ENCODE measurements around the gene GNG10. TPM values are rescaled to one million over a fixed set of nuclear protein-coding genes. Genes with fewer than 3 reads are reported as not detected.

GNG10 gene
- total RNA-seq, 2 donors from 2014 or later, result 66.1 to 93.1 TPM

DNA sequence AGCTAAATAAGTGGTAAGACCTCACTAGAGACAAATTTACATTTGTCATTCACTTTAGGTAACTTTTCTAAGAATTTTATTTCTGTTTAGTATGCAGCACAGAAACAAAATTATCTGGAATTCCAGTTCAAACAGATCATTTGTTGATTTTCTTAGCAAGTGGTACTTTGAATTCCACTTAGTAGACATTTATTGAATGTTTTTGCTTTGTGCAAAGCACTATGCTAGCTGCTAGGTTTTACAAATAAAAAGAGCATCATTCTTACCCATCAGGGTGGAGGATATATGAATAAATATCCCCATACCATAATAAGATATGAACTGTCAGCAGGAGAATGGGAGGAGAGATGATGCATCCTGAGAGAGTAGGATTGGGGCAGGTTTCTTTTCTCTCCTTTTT, 35.4 kb downstream of the GNG10 start:
- Histone ChIP-seq H3K27ac (no peak overlapping the region), H3K27me3 (replicated peaks; ENCODE audit: insufficient read depth) (no peaks in the 10 kb centered on the region), H3K9me3 (no peaks in the 10 kb centered on the region), H3K4me1 (ENCODE audit: control insufficient read depth in 1 of 2, low read depth in 2 of 2) (no peaks in the 10 kb centered on the region), H3K4me3 (no peak overlapping the region), H3K36me3 (no peaks in the 10 kb centered on the region)
- DNase-seq (ENCODE audit: low spot score), result no peak
- TF ChIP-seq CTCF (IDR thresholded peaks at IDR 0.05), result no peak
- ATAC-seq (ENCODE audit: insufficient number of reproducible peaks, low FRiP score, low read depth), result no peak

- no peaks in the 10 kb centered on the region for H3K36me3 ChIP-seq
- no peak overlapping the region for H3K27ac ChIP-seq
- H3K9me3 ChIP-seq, result no peaks in the 10 kb centered on the region
- TF ChIP-seq CTCF (IDR thresholded peaks at IDR 0.05), result no peak
- ATAC-seq (ENCODE audit: insufficient number of reproducible peaks, low FRiP score, low read depth), result no peak
- H3K27me3 ChIP-seq (replicated peaks; ENCODE audit: insufficient read depth), result no peaks in the 10 kb centered on the region
- no peak overlapping the region for H3K4me3 ChIP-seq
- H3K4me1 ChIP-seq (ENCODE audit: control insufficient read depth in 1 of 2, low read depth in 2 of 2), result no peaks in the 10 kb centered on the region
- DNase-seq (ENCODE audit: low spot score), result no peak
Observed at GRCh38 chr9:111700776-111701175, 39.4 kb downstream of the GNG10 start.

GRCh38 chr9:111704503-111704902, 43.1 kb downstream of the GNG10 start:
- no peak for ATAC-seq (ENCODE audit: insufficient number of reproducible peaks, low FRiP score, low read depth)
- H3K27me3 ChIP-seq (replicated peaks; ENCODE audit: insufficient read depth), result no peaks in the 10 kb centered on the region

GRCh38 chr9:111711548-111711947, 50.1 kb downstream of the GNG10 start:
- Histone ChIP-seq H3K27me3 (replicated peaks; ENCODE audit: insufficient read depth) (no peaks in the 10 kb centered on the region), H3K27ac (no peak overlapping the region), H3K36me3 (no peaks in the 10 kb centered on the region), H3K4me3 (no peak overlapping the region), H3K4me1 (ENCODE audit: control insufficient read depth in 1 of 2, low read depth in 2 of 2) (peaks cover 4 to 7% of the 10 kb centered on the region in 2 donors), H3K9me3 (no peaks in the 10 kb centered on the region)
- DNase-seq (ENCODE audit: low spot score) (no peak), ATAC-seq (ENCODE audit: insufficient number of reproducible peaks, low FRiP score, low read depth) (no peak)
- no peak for TF ChIP-seq CTCF (IDR thresholded peaks at IDR 0.05)

More at GRCh38 chr9:111704503-111704902, 43.1 kb downstream of the GNG10 start:
- Histone ChIP-seq H3K9me3 (no peaks in the 10 kb centered on the region), H3K27ac (no peak overlapping the region), H3K36me3 (no peaks in the 10 kb centered on the region), H3K4me3 (no peak overlapping the region), H3K4me1 (ENCODE audit: control insufficient read depth in 1 of 2, low read depth in 2 of 2) (no peaks in the 10 kb centered on the region)
- no peak for DNase-seq (ENCODE audit: low spot score)
- TF ChIP-seq CTCF (IDR thresholded peaks at IDR 0.05), result no peak

DNA sequence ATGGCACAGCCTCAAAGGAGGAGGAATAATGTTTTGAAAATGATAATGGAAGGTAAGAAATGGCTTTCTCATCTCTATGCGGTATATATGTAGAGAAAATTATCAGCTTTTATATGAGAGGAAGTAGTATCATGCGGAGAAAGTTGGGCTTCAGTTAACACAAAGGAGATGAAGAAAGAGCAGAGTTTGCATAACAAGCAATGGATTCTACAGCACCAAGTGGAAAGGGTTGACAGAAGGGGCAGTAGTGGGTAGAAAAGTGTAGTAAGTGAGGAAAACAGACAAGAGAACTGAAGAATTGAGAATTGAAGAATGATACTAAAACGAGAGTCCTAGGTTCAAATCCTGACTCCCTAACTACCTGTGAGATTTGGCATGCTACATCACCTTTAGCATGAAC, 51.0 kb downstream of the GNG10 start:
- H3K27me3 ChIP-seq (replicated peaks; ENCODE audit: insufficient read depth), result no peaks in the 10 kb centered on the region
- no peak for DNase-seq (ENCODE audit: low spot score)
- H3K36me3 ChIP-seq, result no peaks in the 10 kb centered on the region
- H3K4me3 ChIP-seq, result no peak overlapping the region
- no peak for TF ChIP-seq CTCF (IDR thresholded peaks at IDR 0.05)
- no peaks in the 10 kb centered on the region for H3K9me3 ChIP-seq
- no peak for ATAC-seq (ENCODE audit: insufficient number of reproducible peaks, low FRiP score, low read depth)
- peaks cover 4 to 7% of the 10 kb centered on the region in 2 donors for H3K4me1 ChIP-seq (ENCODE audit: control insufficient read depth in 1 of 2, low read depth in 2 of 2)
- H3K27ac ChIP-seq, result no peak overlapping the region

All from thoracic aorta (tissue), 2 donors.